RWPE2 (cell line): ENCODE data around the gene RFLNA.

ENCODE experiments used
- ATAC-seq: fragments of 200-7000 bp; cut with Tn5 transposase; 3 replicates; pipeline ENCODE4 v1.9.1; 2021; ENCODE audit warnings: low read depth
- DNase-seq: peaks from one replicate; pipeline ENCODE4 v3.0.0-alpha.2; 2020; ENCODE audit warnings: low spot score
- H3K27ac ChIP-seq: fragments of 450-650 bp; 2 replicates; pipeline ENCODE4 v1.5.1; 2017; ENCODE audit warnings: mild to moderate bottlenecking; ENCODE audit not compliant: poor library complexity, severe bottlenecking
- H3K27me3 ChIP-seq: fragments of 250-450 bp; sonication (Bioruptor Pico); 2 replicates; pipeline ENCODE4 v1.5.1; 2021; ENCODE audit warnings: mild to moderate bottlenecking, moderate library complexity; ENCODE audit not compliant: insufficient read depth, poor library complexity, severe bottlenecking
- H3K36me3 ChIP-seq: fragments of 250-450 bp; sonication (Bioruptor Pico); 2 replicates; pipeline ENCODE4 v1.5.1; 2020; ENCODE audit warnings: low read depth, mild to moderate bottlenecking, moderate library complexity
- H3K4me1 ChIP-seq: fragments of 250-450 bp; sonication (Bioruptor Pico); 2 replicates; pipeline ENCODE4 v1.5.1; 2021; ENCODE audit warnings: mild to moderate bottlenecking, moderate library complexity; ENCODE audit not compliant: insufficient read depth, poor library complexity, severe bottlenecking
- H3K4me3 ChIP-seq: fragments of 250-450 bp; sonication (Bioruptor Pico); 2 replicates; pipeline ENCODE4 v1.5.1; 2021; ENCODE audit warnings: mild to moderate bottlenecking, moderate library complexity; ENCODE audit not compliant: severe bottlenecking
- H3K9me3 ChIP-seq: fragments of 250-450 bp; sonication (Bioruptor Pico); 2 replicates; pipeline ENCODE4 v1.5.1; 2021; ENCODE audit warnings: mild to moderate bottlenecking, moderate library complexity; ENCODE audit not compliant: severe bottlenecking
- TF ChIP-seq, protein P1 (sequence below): fragments of 450-650 bp; IDR thresholded peaks from one replicate; pipeline ENCODE4 v1.5.1; 2017; ENCODE audit warnings: mild to moderate bottlenecking, moderate library complexity; ENCODE audit not compliant: poor library complexity, severe bottlenecking

The RFLNA gene

DNA sequence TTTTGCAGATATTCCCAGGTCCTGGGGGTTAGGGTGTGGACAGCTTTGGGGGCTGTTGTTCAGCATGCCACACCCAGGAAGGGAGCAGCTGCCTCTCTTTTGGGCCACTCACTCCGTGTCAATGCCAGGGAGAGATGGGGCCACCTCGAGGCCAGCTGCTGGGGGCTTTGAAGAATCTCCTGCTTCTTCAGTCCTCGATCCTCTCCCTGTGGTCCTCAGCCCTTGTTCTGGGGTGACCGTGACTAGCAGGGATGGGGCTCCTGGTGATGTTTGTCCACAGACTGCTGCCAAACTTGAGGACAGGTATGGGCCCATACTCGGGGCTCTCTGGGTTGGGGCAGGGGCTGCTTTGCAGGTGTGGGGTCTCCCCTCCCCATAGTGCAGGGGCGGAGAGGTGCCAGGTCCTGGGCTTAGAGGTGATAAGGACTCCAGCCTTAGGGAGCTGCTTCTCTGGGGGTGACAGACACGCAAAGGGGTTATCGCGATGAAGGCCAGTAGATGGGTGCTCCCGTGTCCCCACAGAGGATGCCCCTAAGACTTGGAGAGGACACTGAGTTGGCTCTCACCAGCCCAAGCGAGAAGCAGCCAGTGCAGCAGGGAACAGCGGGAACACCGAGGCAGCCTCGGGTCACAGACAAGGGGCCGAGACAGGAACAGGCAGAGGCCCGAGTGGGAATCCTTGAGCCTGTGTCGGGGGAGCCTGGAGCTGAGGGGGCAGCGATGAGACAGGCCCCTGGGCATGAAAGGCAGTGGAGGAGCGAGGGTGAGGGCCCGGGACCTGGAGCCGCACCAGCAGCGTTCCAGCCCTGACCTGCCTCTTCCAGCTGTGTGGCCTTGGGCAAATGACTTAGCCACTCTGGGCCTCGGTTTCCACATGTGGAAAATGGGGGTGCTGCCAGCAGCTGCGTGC lies 11.1 kb downstream of the RFLNA start:
- no peak for ATAC-seq
- no peak for DNase-seq
- Histone ChIP-seq H3K36me3 (no peaks in the 10 kb centered on the region), H3K27me3 (no peaks in the 10 kb centered on the region), H3K4me1 (no peaks in the 10 kb centered on the region), H3K27ac (no peak overlapping the region), H3K9me3 (no peaks in the 10 kb centered on the region), H3K4me3 (no peak overlapping the region)
- TF ChIP-seq, protein P1, sequence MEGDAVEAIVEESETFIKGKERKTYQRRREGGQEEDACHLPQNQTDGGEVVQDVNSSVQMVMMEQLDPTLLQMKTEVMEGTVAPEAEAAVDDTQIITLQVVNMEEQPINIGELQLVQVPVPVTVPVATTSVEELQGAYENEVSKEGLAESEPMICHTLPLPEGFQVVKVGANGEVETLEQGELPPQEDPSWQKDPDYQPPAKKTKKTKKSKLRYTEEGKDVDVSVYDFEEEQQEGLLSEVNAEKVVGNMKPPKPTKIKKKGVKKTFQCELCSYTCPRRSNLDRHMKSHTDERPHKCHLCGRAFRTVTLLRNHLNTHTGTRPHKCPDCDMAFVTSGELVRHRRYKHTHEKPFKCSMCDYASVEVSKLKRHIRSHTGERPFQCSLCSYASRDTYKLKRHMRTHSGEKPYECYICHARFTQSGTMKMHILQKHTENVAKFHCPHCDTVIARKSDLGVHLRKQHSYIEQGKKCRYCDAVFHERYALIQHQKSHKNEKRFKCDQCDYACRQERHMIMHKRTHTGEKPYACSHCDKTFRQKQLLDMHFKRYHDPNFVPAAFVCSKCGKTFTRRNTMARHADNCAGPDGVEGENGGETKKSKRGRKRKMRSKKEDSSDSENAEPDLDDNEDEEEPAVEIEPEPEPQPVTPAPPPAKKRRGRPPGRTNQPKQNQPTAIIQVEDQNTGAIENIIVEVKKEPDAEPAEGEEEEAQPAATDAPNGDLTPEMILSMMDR: no peak

DNA sequence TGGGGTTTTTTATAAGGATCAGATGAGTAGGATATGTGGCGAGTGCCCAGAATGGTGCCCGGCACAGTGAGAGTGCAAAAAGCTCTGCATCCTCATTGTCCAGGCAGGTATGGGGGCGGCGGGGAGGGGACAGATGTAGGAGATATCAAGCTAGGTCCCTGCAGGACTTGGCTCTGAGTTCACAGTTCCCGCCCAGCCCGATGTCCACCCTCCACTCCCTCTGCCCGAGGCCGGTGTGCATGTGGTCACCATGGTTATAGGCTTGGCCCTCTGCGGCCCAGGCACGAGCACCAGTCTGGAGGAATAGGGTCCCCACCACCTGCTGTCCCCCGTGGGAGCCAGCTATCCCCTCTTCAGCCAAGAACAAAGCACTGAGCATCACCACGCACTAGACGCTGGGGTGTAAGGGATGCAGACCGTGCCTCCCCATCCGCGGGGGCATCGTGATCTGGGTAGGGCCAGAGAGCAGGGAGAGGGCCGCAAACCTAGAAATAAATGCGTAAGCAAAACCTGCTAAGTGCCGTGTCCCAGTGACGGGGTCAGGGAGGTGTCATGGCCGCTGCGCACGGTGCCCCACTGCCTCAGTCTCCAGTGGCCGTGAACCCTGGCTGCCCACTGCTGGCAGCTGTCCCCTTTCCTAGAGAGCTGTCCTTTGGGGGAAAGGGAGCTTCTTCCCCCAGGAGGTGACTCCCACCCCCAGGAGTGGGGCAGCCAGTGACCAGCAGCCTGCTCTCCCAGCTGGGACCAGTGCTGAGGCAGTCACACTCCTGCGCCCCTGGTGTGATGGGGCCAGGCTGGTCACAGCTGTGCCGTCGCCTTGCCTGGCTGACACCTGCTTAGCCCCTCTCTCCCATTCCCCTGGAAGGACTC lies 12.0 kb downstream of the RFLNA start:
- Histone ChIP-seq H3K27ac (no peak overlapping the region), H3K36me3 (no peaks in the 10 kb centered on the region), H3K4me3 (no peak overlapping the region), H3K27me3 (no peaks in the 10 kb centered on the region), H3K4me1 (no peaks in the 10 kb centered on the region), H3K9me3 (no peaks in the 10 kb centered on the region)
- DNase-seq: no peak
- TF ChIP-seq, protein P1: no peak
- ATAC-seq: no peak

DNA sequence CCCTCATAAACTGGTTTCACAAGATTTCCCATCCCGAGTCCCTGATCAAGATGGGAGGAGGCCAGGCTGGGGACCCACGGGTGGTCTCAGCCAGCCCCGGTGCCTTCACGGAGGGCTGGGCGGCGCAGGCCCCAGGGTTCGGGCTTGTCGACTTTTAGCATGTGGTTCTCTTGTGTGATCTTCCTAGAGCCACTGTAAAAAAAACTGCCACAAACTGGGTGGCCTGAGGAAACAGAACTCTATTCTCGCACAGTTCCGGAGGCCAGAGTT lies 12.6 kb downstream of the RFLNA start:
- Histone ChIP-seq H3K4me1 (no peaks in the 10 kb centered on the region), H3K36me3 (no peaks in the 10 kb centered on the region), H3K27ac (no peak overlapping the region), H3K27me3 (no peaks in the 10 kb centered on the region), H3K9me3 (no peaks in the 10 kb centered on the region), H3K4me3 (no peak overlapping the region)
- ATAC-seq (no peak), DNase-seq (no peak)
- TF ChIP-seq, protein P1: no peak

DNA sequence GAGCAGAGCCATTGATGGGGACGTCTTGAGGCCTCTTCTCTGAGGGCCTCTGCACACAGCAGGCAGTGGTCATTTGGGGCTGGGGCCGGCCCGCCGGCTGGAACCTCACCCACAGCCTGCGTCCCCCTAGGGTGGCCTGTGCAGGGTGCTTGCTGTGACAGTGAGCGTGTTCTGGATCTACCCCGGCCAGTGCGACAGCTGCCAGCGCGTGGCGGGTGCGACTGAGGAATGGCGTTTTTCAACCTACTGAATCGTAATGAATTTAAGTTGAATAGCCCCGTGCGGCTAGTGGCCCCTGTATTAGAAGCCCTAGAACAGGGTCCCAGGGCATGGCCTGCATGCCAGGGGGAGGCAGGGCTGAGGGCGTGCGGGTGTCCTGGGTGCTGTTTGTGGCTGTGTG lies 13.8 kb downstream of the RFLNA start:
- Histone ChIP-seq H3K27me3 (no peaks in the 10 kb centered on the region), H3K36me3 (no peaks in the 10 kb centered on the region), H3K27ac (no peak overlapping the region), H3K4me1 (no peaks in the 10 kb centered on the region), H3K9me3 (no peaks in the 10 kb centered on the region), H3K4me3 (no peak overlapping the region)
- ATAC-seq (no peak), DNase-seq (no peak)
- TF ChIP-seq, protein P1: no peak
